Measurements from ENCODE around the gene RELN.

- TF ChIP-seq NFYB (CRISPR knock-in tag; IDR thresholded peaks at IDR 0.05) (no peak), E2F1 (CRISPR knock-in tag; IDR thresholded peaks at IDR 0.05) (no peak), SKI (IDR thresholded peaks at IDR 0.05; ENCODE audit: partially characterized antibody) (no peak), ZNF501 (CRISPR knock-in tag; IDR thresholded peaks at IDR 0.05) (no peak), ZNF160 (CRISPR knock-in tag; IDR thresholded peaks at IDR 0.05) (no peak), JARID2 (CRISPR knock-in tag; IDR thresholded peaks at IDR 0.05; ENCODE audit: insufficient replicate concordance) (no peak), PBX3 (CRISPR knock-in tag; IDR thresholded peaks at IDR 0.05; ENCODE audit: borderline replicate concordance) (no peak), SAFB2 (CRISPR knock-in tag; IDR thresholded peaks at IDR 0.05; ENCODE audit: borderline replicate concordance, low read depth) (no peak), TRIM24 (CRISPR knock-in tag; IDR thresholded peaks at IDR 0.05) (no peak), CEBPB (IDR thresholded peaks at IDR 0.05; ENCODE audit: borderline replicate concordance, low read depth, low read length) (no peak), USF2 (IDR thresholded peaks at IDR 0.05; ENCODE audit: low read depth, low read length) (no peak), USF2 (CRISPR knock-in tag; IDR thresholded peaks at IDR 0.05; ENCODE audit: borderline replicate concordance) (no peak), KLF16 (CRISPR knock-in tag; IDR thresholded peaks at IDR 0.05) (no peak)
- TF ChIP-seq, protein P1, sequence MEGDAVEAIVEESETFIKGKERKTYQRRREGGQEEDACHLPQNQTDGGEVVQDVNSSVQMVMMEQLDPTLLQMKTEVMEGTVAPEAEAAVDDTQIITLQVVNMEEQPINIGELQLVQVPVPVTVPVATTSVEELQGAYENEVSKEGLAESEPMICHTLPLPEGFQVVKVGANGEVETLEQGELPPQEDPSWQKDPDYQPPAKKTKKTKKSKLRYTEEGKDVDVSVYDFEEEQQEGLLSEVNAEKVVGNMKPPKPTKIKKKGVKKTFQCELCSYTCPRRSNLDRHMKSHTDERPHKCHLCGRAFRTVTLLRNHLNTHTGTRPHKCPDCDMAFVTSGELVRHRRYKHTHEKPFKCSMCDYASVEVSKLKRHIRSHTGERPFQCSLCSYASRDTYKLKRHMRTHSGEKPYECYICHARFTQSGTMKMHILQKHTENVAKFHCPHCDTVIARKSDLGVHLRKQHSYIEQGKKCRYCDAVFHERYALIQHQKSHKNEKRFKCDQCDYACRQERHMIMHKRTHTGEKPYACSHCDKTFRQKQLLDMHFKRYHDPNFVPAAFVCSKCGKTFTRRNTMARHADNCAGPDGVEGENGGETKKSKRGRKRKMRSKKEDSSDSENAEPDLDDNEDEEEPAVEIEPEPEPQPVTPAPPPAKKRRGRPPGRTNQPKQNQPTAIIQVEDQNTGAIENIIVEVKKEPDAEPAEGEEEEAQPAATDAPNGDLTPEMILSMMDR (CRISPR knock-in tag; IDR thresholded peaks at IDR 0.05), result no peak
These were observed 353.3 kb downstream of the RELN start for GRCh38 chr7:103636153-103636552.
